HepG2 (cell line): ENCODE results near the gene HNRNPAB. TPM values are rescaled to one million over a fixed set of nuclear protein-coding genes. Genes with fewer than 3 reads are reported as not detected.
A peak's percentile ranks its signal among the peaks of the same experiment; 100 is the strongest.
"Not testable (repeated sequence)": the region's sequence is repeated elsewhere in the genome, so short reads cannot be mapped to it uniquely, and the experiment has no call there.

Experiments used
- ATAC-seq: fragments of 200-7000 bp; cut with Tn5 transposase; 3 replicates; pipeline ENCODE4 v1.9.1; 2020; ENCODE audit warnings: mild to moderate bottlenecking, moderate library complexity
- BruUV-seq: library from RNA; stranded (reverse); fragments of 400-500 nt; replicated peaks from 2 replicates; lab custom pipeline; 2021; lab: Mats Ljungman, UMichigan
- CTCF ChIA-PET: fragments of 300-600 bp; formaldehyde crosslinking; extraction: SDS; loops from one replicate; lab custom pipeline; 2021; ENCODE audit warnings: low total read pairs, inconsistent platforms, low intra/inter-chr PET ratio; lab: Yijun Ruan, JAX
- POLR2A ChIA-PET: fragments of 350-600 bp; sonication (Branson Sonifier 250); formaldehyde crosslinking; loops from one replicate; lab custom pipeline; 2020; ENCODE audit warnings: antibody characterized with exemption, inconsistent platforms; lab: Yijun Ruan, JAX
- DNase-seq: peaks from one replicate; pipeline ENCODE4 v3.0.0-alpha.2; 2015; ENCODE audit warnings: low spot score
- FAIRE-seq: peaks from 3 replicates; lab custom pipeline; 2011; peaks lifted over from hg19 to GRCh38; lab: Jason Lieb, UNC
- H2AFZ ChIP-seq: one replicate; pipeline ENCODE4 v1.6.1; 2011; ENCODE audit warnings: low read length, inconsistent platforms
- H3K27ac ChIP-seq: fragments of 300-600 bp; 3 replicates; pipeline ENCODE4 v1.8.0; 2011; ENCODE audit warnings: mixed run types, mild to moderate bottlenecking, mixed read lengths, low read length, inconsistent platforms; ENCODE audit not compliant: insufficient read depth; ENCODE audit errors: extremely low read length
- H3K27me3 ChIP-seq, 2 experiments: fragments of 200-600 bp in 1 of 2; 2 replicates in 1 of 2; 3 replicates in 1 of 2; pipeline versions ENCODE4 v1.6.0 to v1.8.0; 2011; ENCODE audit warnings: low read length in 2 of 2, mild to moderate bottlenecking in 2 of 2, moderate library complexity in 2 of 2, inconsistent platforms in 1 of 2; ENCODE audit not compliant: insufficient read depth in 2 of 2, control insufficient read depth in 1 of 2
- H3K36me3 ChIP-seq, 2 experiments: fragments of 200-600 bp in 1 of 2; replicated peaks in 1 of 2; 2 replicates in 1 of 2; 3 replicates in 1 of 2; pipeline versions ENCODE4 v1.5.1 to v1.8.0; 2011; ENCODE audit warnings: low read length in 2 of 2, inconsistent platforms in 1 of 2; ENCODE audit not compliant: insufficient read depth in 2 of 2, control insufficient read depth in 1 of 2
- H3K4me1 ChIP-seq: 2 replicates; pipeline ENCODE4 v1.5.1; 2012; ENCODE audit warnings: low read length, inconsistent platforms; ENCODE audit not compliant: insufficient read depth
- H3K4me2 ChIP-seq: 2 replicates; pipeline ENCODE4 v1.6.0; 2011; ENCODE audit warnings: low read depth, low read length, inconsistent platforms
- H3K4me3 ChIP-seq, 3 experiments: fragments of 200-600 bp in 1 of 3; sonication (generic), shearing (Covaris generic) in 1 of 3; replicated peaks in 1 of 3; 2 replicates each; pipeline ENCODE4 v1.5.1; 2011 to 2016; ENCODE audit warnings: low read length in 3 of 3, inconsistent platforms in 2 of 3, low read depth in 2 of 3, mild to moderate bottlenecking in 2 of 3, control low read depth in 1 of 3, mixed read lengths in 1 of 3; ENCODE audit not compliant: insufficient read depth in 1 of 3
- H3K79me2 ChIP-seq: one replicate; pipeline ENCODE4 v1.6.1; 2011; ENCODE audit warnings: low read length, inconsistent platforms; ENCODE audit not compliant: insufficient read depth
- H3K9ac ChIP-seq: 2 replicates; pipeline ENCODE4 v1.6.0; 2011; ENCODE audit warnings: mild to moderate bottlenecking, low read depth, low read length, inconsistent platforms; ENCODE audit not compliant: insufficient read depth
- H3K9me3 ChIP-seq: 2 replicates; pipeline ENCODE4 v1.5.1; 2012; ENCODE audit warnings: mild to moderate bottlenecking, low read length
- H4K20me1 ChIP-seq: 2 replicates; pipeline ENCODE4 v1.6.0; 2011; ENCODE audit warnings: inconsistent platforms, mild to moderate bottlenecking, low read length, moderate library complexity; ENCODE audit not compliant: insufficient read depth
- ARNTL ChIP-seq: sonication (generic); formaldehyde crosslinking; IDR thresholded peaks from 2 replicates; pipeline ENCODE4 v1.4.0; 2020; ENCODE audit warnings: mild to moderate bottlenecking, missing genetic modification reagents
- ATF3 ChIP-seq: sonication (generic); formaldehyde crosslinking; IDR thresholded peaks from 2 replicates; pipeline ENCODE4 v1.4.0; 2020; ENCODE audit warnings: missing genetic modification reagents
- CTCF ChIP-seq: sonication (generic); formaldehyde crosslinking; IDR thresholded peaks from 2 replicates; pipeline ENCODE4 v1.5.0; 2020; ENCODE audit warnings: mild to moderate bottlenecking, missing genetic modification reagents, moderate library complexity
- GTF3A ChIP-seq: sonication (generic); formaldehyde crosslinking; conservative IDR thresholded peaks from 2 replicates; pipeline ENCODE4 v1.4.0; 2020; ENCODE audit warnings: mild to moderate bottlenecking, missing genetic modification reagents
- MLLT10 ChIP-seq: sonication (generic); formaldehyde crosslinking; IDR thresholded peaks from 2 replicates; pipeline ENCODE4 v1.4.0; 2020; ENCODE audit warnings: missing genetic modification reagents
- NCOR1 ChIP-seq: fragments of 200-600 bp; sonication (generic); IDR thresholded peaks from 2 replicates; pipeline ENCODE4 v1.7.0; 2017; ENCODE audit warnings: antibody characterized with exemption, low read length, borderline replicate concordance
- NR2F6 ChIP-seq, 2 experiments: IDR thresholded peaks; 2 replicates each; pipeline ENCODE4 v1.6.1; 2016; ENCODE audit warnings: antibody characterized with exemption in 1 of 2, mild to moderate bottlenecking in 1 of 2
- RXRA ChIP-seq: sonication (generic); formaldehyde crosslinking; IDR thresholded peaks from 2 replicates; pipeline ENCODE4 v1.5.1; 2020; ENCODE audit warnings: missing genetic modification reagents
- STAG1 ChIP-seq: sonication (generic); formaldehyde crosslinking; IDR thresholded peaks from 2 replicates; pipeline ENCODE4 v1.4.0; 2020; ENCODE audit warnings: missing genetic modification reagents
- THRA ChIP-seq: sonication (generic); formaldehyde crosslinking; IDR thresholded peaks from 2 replicates; pipeline ENCODE4 v1.4.0; 2020; ENCODE audit warnings: missing genetic modification reagents, borderline replicate concordance
- U2AF1 ChIP-seq: fragments of 200-400 bp; formaldehyde crosslinking; optimal IDR thresholded peaks from 2 replicates; pipeline ENCODE3; 2017; ENCODE audit warnings: mild to moderate bottlenecking, low read depth, low read length
- XRCC5 ChIP-seq: fragments of 200-400 bp; formaldehyde crosslinking; optimal IDR thresholded peaks from 2 replicates; pipeline ENCODE3; 2017; ENCODE audit warnings: mild to moderate bottlenecking, low read length
- ZFP36L1 ChIP-seq: sonication (generic); formaldehyde crosslinking; IDR thresholded peaks from 2 replicates; pipeline ENCODE4 v1.8.0; 2022; ENCODE audit warnings: mild to moderate bottlenecking, missing genetic modification reagents, moderate library complexity
- ZNF138 ChIP-seq: sonication (generic); formaldehyde crosslinking; IDR thresholded peaks from 2 replicates; pipeline ENCODE4 v1.5.0; 2020; ENCODE audit warnings: mild to moderate bottlenecking, low read depth, missing genetic modification reagents
- ZNF235 ChIP-seq: sonication (generic); formaldehyde crosslinking; IDR thresholded peaks from 2 replicates; pipeline ENCODE4 v1.8.1; 2023; ENCODE audit warnings: mild to moderate bottlenecking, missing genetic modification reagents, borderline replicate concordance
- ZNF24 ChIP-seq: fragments of 450-650 bp; IDR thresholded peaks from 2 replicates; pipeline ENCODE4 v1.6.1; 2017; ENCODE audit warnings: antibody characterized with exemption, mild to moderate bottlenecking
- ZNF251 ChIP-seq: sonication (generic); formaldehyde crosslinking; IDR thresholded peaks from 2 replicates; pipeline ENCODE4 v1.9.0; 2021; ENCODE audit warnings: mild to moderate bottlenecking, missing genetic modification reagents
- WGBS: methylation state at CpG from one replicate; pipeline ENCODE4 v1.1.6; 2017; ENCODE audit warnings: low lambda C conversion rate; 5-methylcytosine and 5-hydroxymethylcytosine counted together
- in situ Hi-C: cut with HindIII; loops from 2 replicates; pipeline ENCODE4 v1.10.0; 2017; ENCODE audit warnings: low pct_unique_long_range_greater_than_20kb; ENCODE audit not compliant: extremely low pct_ligation_motif_present
- intact Hi-C: fragments of 100-400 bp; cut with micrococcal nuclease; formaldehyde crosslinking; loops from one replicate; pipeline ENCODE4 v1.10.0; 2022; ENCODE audit not compliant: unreplicated experiment
- polyA plus RNA-seq, 8 experiments: library from polyadenylated mRNA; depleted of rRNA in 3 of 8; stranded (reverse) in 7 of 8; unstranded in 1 of 8; fragments of >200 nt; fragmentation: Illumina TruSeq in 4 of 8; extraction: Trizol in 4 of 8; gene quantifications; 2 replicates each; pipeline versions ENCODE4 v1.2.1 to v1.2.3, GENCODE V29; 2011 to 2016; ENCODE audit warnings: low read depth in 4 of 8, missing spikeins in 1 of 8, mixed read lengths in 1 of 8; ENCODE audit not compliant: insufficient read depth in 1 of 8
- total RNA-seq, 5 experiments: library from RNA; depleted of rRNA; stranded (reverse); fragments of >200 nt; fragmentation: Illumina TruSeq; extraction: Trizol; gene quantifications; 2 replicates each; pipeline ENCODE4 v1.2.3, GENCODE V29; 2016; ENCODE audit warnings: low read depth in 1 of 5
- TF ChIP-seq, protein P1 (sequence below): sonication (generic); formaldehyde crosslinking; IDR thresholded peaks from 2 replicates; pipeline ENCODE4 v1.4.0; 2020; ENCODE audit warnings: mild to moderate bottlenecking, missing genetic modification reagents

The HNRNPAB gene
- total and polyA plus RNA-seq, 2 of the 13 experiments (the other 11 are each of a cell fraction or from before 2014, with no cell fraction given), result 62.6 to 111 TPM

DNA sequence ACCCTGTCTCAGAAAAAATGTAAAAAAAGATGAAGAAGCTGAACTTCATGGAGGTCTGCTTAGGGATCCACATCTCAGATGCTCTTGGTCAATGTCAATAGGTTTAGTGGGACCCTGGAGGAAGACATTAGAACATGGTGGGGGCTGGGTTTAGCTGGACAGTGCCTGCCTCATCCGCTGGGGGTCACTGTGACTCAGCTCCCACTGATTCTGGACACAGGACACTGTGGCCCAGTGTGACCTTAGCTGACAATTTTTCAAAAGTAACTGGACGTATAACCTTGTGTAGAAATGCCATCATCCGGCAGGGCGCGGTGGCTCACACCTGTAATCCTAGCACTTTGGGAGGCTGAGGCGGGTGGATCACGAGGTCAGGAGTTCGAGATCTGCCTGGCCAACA is 7.3 kb upstream of the HNRNPAB start:
- no peaks in the 10 kb centered on the region for H3K36me3 ChIP-seq
- no peak for TF ChIP-seq ZNF138 (CRISPR knock-in tag)
- TF ChIP-seq ZNF24, result no peak
- TF ChIP-seq U2AF1, result no peak
- TF ChIP-seq CTCF (CRISPR knock-in tag), result peak; percentile 70
- no peak for TF ChIP-seq GTF3A (CRISPR knock-in tag)
- peak; percentile 78; the same call in 1 of the 2 replicates for TF ChIP-seq THRA (CRISPR knock-in tag)
- TF ChIP-seq ZNF251 (CRISPR knock-in tag), result no peak
- TF ChIP-seq MLLT10 (CRISPR knock-in tag), result no peak
- TF ChIP-seq ARNTL (CRISPR knock-in tag), result no peak
- peak; percentile 15 for TF ChIP-seq XRCC5
- peak; percentile 48 for TF ChIP-seq STAG1
- no peak for TF ChIP-seq NCOR1
- TF ChIP-seq ATF3 (CRISPR knock-in tag), result no peak
- TF ChIP-seq NR2F6 (IDR thresholded peaks at IDR 0.05), result no peak
- TF ChIP-seq NR2F6 (CRISPR knock-in tag; IDR thresholded peaks at IDR 0.05), result no peak
- TF ChIP-seq ZNF235 (CRISPR knock-in tag), result no peak
- TF ChIP-seq, protein P1, sequence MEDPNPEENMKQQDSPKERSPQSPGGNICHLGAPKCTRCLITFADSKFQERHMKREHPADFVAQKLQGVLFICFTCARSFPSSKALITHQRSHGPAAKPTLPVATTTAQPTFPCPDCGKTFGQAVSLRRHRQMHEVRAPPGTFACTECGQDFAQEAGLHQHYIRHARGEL (CRISPR knock-in tag), result no peak
- no peak for TF ChIP-seq ZFP36L1 (CRISPR knock-in tag)
- peak; percentile 51; the same call in 1 of the 2 replicates for TF ChIP-seq RXRA (CRISPR knock-in tag)
- intact Hi-C loops (no loop called here), in situ Hi-C loops (no loop called here)
- no peak overlapping the region for H3K9ac ChIP-seq
- no peak for FAIRE-seq
- no peaks in the 10 kb centered on the region for H3K79me2 ChIP-seq
- H3K27me3 ChIP-seq, result peaks cover 0 to 29% of the 10 kb centered on the region in 2 experiments; a peak in 3 of 5 replicates
- H3K4me2 ChIP-seq, result no peak overlapping the region
- H3K27ac ChIP-seq, result no peak overlapping the region
- no peaks in the 10 kb centered on the region for H3K9me3 ChIP-seq
- 63% methylated on average over 7 of the region's 8 CpGs for WGBS
- no peak overlapping the region for H2AFZ ChIP-seq
- DNase-seq, result peak; percentile 23
- CTCF ChIA-PET, result no interaction called here
- no peaks in the 10 kb centered on the region for H4K20me1 ChIP-seq
- no peak overlapping the region for H3K4me3 ChIP-seq
- BruUV-seq, result no TSS peak
- H3K4me1 ChIP-seq, result peaks cover 17% of the 10 kb centered on the region
- ATAC-seq, result peak; percentile 78
- POLR2A ChIA-PET, result interaction anchor here (0.9 kb wide), 1 partner anchor 54 kb away, joined by 3 read pairs; no protein-coding TSS in a partner anchor

DNA sequence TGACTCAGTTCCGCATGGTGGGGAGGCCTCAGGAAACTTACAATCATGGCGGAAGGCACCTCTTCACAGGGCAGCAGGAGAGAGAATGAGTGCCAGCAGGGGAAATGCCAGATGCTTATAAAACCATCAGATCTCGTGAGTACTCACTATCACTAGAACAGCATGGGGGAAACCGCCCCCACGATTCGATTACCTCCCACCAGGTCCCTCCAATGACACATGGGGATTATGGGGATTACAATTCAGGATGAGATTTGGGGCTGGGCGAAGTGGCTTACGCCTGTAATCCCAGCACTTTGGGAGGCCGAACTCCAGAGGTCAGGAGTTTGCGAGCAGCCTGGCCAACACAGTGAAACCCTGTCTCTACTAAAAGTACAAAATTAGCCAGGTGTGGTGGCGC is 6.2 kb upstream of the HNRNPAB start:
- DNase-seq, ATAC-seq, H3K36me3 ChIP-seq, H3K9me3 ChIP-seq, FAIRE-seq, in situ Hi-C loops, H3K4me3 ChIP-seq, intact Hi-C loops, H2AFZ ChIP-seq, H3K79me2 ChIP-seq, H3K27ac ChIP-seq, H4K20me1 ChIP-seq, H3K4me2 ChIP-seq, BruUV-seq, CTCF ChIA-PET, POLR2A ChIA-PET, H3K9ac ChIP-seq: not testable (repeated sequence)
- WGBS, result 64% methylated on average over 9 of the region's 11 CpGs
- H3K4me1 ChIP-seq, result peaks cover 24% of the 10 kb centered on the region
- H3K27me3 ChIP-seq, result peaks cover 0 to 25% of the 10 kb centered on the region in 2 experiments; a peak in 3 of 5 replicates
